Hematopoietic multipotent progenitor cell (in vitro differentiated cells): ENCODE results near the gene NCAPG2. TPM values are rescaled to one million over a fixed set of nuclear protein-coding genes. Genes with fewer than 3 reads are reported as not detected.
"Not testable (repeated sequence)": the region's sequence is repeated elsewhere in the genome, so short reads cannot be mapped to it uniquely, and the experiment has no call there.

Experiments used
- DNase-seq, 3 donors: peaks; one replicate each; pipeline ENCODE4 v3.0.0-alpha.2; 2011 to 2015; ENCODE audit warnings: low read depth in 2 of 3, low spot score in 2 of 3
- total RNA-seq: library from RNA; depleted of rRNA; stranded (reverse); fragments of >200 nt; gene quantifications from one replicate; pipeline ENCODE4 v1.2.3, GENCODE V29; 2012

The NCAPG2 gene
- total RNA-seq, 1 donor, result 6.7 TPM

GRCh38 chr7:158682456-158682855 is 22.1 kb downstream of the NCAPG2 start:
- no peak for DNase-seq

- no peak for DNase-seq
These were observed 23.9 kb downstream of the NCAPG2 start for GRCh38 chr7:158680754-158681153.

GRCh38 chr7:158676906-158677305 is 27.7 kb downstream of the NCAPG2 start:
- peak in 2 of 3 donors; percentile 16 to 26 for DNase-seq

- DNase-seq, result no peak
These were observed 28.3 kb downstream of the NCAPG2 start for GRCh38 chr7:158676171-158676840.

GRCh38 chr7:158672975-158673374 is 31.6 kb downstream of the NCAPG2 start:
- DNase-seq, result no peak

- peak in 1 of 3 donors; percentile 6 for DNase-seq
These were observed 36.5 kb downstream of the NCAPG2 start for GRCh38 chr7:158668086-158668485.

GRCh38 chr7:158666966-158667678 is 37.5 kb downstream of the NCAPG2 start:
- not testable (repeated sequence) for DNase-seq

- no peak for DNase-seq
These were observed 38.2 kb downstream of the NCAPG2 start for GRCh38 chr7:158666401-158666800.

- DNase-seq, result no peak
These were observed 40.2 kb downstream of the NCAPG2 start for GRCh38 chr7:158664406-158664805.

GRCh38 chr7:158663428-158663741 is 41.2 kb downstream of the NCAPG2 start:
- DNase-seq, result no peak

- DNase-seq, result no peak
These were observed 41.8 kb downstream of the NCAPG2 start for GRCh38 chr7:158662610-158663427.

GRCh38 chr7:158658475-158658874 is 46.1 kb downstream of the NCAPG2 start:
- DNase-seq, result no peak

- no peak for DNase-seq
These were observed 47.3 kb downstream of the NCAPG2 start for GRCh38 chr7:158657189-158657746.

- DNase-seq, result no peak
These were observed 48.6 kb downstream of the NCAPG2 start for GRCh38 chr7:158655931-158656441.

GRCh38 chr7:158655507-158655906 is 49.1 kb downstream of the NCAPG2 start:
- DNase-seq, result no peak

- no peak for DNase-seq
These were observed 52.5 kb downstream of the NCAPG2 start for GRCh38 chr7:158651968-158652565.

GRCh38 chr7:158650821-158651225 is 53.8 kb downstream of the NCAPG2 start:
- DNase-seq, result no peak

GRCh38 chr7:158649279-158649678 is 55.3 kb downstream of the NCAPG2 start:
- no peak for DNase-seq

GRCh38 chr7:158648787-158649186 is 55.8 kb downstream of the NCAPG2 start:
- no peak for DNase-seq

GRCh38 chr7:158648168-158648567 is 56.4 kb downstream of the NCAPG2 start:
- DNase-seq, result no peak

GRCh38 chr7:158647475-158647792 is 57.2 kb downstream of the NCAPG2 start:
- DNase-seq, result no peak
